ENCODE data around the gene BFAR. TPM values are rescaled to one million over a fixed set of nuclear protein-coding genes. Genes with fewer than 3 reads are reported as not detected.

Gene BFAR
- polyA plus RNA-seq, 1 of the 3 experiments (the other 2 are of a cell fraction), result 48.3 TPM

DNA sequence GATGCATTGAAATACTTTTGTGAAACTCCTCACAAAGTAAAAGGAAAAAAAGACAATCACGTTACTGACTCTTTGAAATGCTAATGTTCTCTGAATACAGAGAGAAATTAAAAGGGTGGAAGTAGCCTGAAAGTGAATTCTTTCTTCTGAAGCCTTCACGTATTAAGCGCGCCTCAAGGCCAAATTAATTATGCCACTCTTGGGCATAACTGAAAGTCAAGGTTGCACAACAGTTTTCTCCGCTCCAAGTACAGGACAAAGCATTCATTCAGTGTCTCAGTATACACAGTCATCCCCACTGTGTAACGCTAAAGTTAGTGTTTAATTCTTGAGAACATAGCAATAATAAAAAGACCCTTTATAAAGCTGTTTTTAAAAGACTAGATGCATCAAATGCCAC, 24.1 kb upstream of the BFAR start:
- Histone ChIP-seq H3K27ac (ENCODE audit: low read depth in 2 of 2, low read length in 1 of 2) (no peak overlapping the region), H3K36me3 (replicated peaks in 1 of 2; ENCODE audit: control insufficient read depth in 1 of 2, insufficient read depth in 2 of 2, low read length in 1 of 2) (peaks cover 54 to 57% of the 10 kb centered on the region in 2 experiments), H3K4me1 (ENCODE audit: control insufficient read depth in 1 of 2, insufficient read depth in 2 of 2, low read depth in 1 of 2, low read length in 1 of 2) (no peaks in the 10 kb centered on the region), H3K4me3 (ENCODE audit: low read depth in 2 of 2, low read length in 1 of 2) (no peak overlapping the region), H3K79me2 (ENCODE audit: insufficient read depth) (0 out of 2 replicates have a peak, but pooled peaks cover 3% of the 10 kb centered on the region), H3K9ac (no peak overlapping the region), H2AFZ (ENCODE audit: low read depth) (no peak overlapping the region), H3K4me2 (no peak overlapping the region), H4K20me1 (ENCODE audit: insufficient read depth) (no peaks in the 10 kb centered on the region), H3K27me3 (ENCODE audit: insufficient read depth) (no peaks in the 10 kb centered on the region), H3K9me2 (no peaks in the 10 kb centered on the region), H3F3A (replicated peaks; ENCODE audit: insufficient read depth) (peaks cover 3% of the 10 kb centered on the region), H3K9me3 (no peaks in the 10 kb centered on the region)
- no peak for DNase-seq
- TF ChIP-seq CHD2 (IDR thresholded peaks at IDR 0.05; ENCODE audit: low read length, partially characterized antibody) (no peak), MXI1 (IDR thresholded peaks at IDR 0.05; ENCODE audit: low read depth, low read length) (no peak), JUND (IDR thresholded peaks at IDR 0.05) (no peak), TCF12 (IDR thresholded peaks at IDR 0.05) (no peak), TEAD4 (IDR thresholded peaks at IDR 0.05; ENCODE audit: borderline replicate concordance, insufficient read depth) (no peak), MEF2A (IDR thresholded peaks at IDR 0.05; ENCODE audit: borderline replicate concordance, low read depth) (no peak), GABPA (IDR thresholded peaks at IDR 0.05; ENCODE audit: low read depth) (no peak), ELF1 (IDR thresholded peaks at IDR 0.05) (no peak), SMC3 (IDR thresholded peaks at IDR 0.05; ENCODE audit: low read depth, low read length) (no peak)
- TF ChIP-seq, protein P1, sequence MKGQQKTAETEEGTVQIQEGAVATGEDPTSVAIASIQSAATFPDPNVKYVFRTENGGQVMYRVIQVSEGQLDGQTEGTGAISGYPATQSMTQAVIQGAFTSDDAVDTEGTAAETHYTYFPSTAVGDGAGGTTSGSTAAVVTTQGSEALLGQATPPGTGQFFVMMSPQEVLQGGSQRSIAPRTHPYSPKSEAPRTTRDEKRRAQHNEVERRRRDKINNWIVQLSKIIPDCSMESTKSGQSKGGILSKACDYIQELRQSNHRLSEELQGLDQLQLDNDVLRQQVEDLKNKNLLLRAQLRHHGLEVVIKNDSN (IDR thresholded peaks at IDR 0.05; ENCODE audit: borderline replicate concordance, low read depth), result no peak
- ChIA-PET CTCF (interaction anchor here (1.6 kb wide), 1 partner anchor 9 kb away, joined by 5 read pairs; no protein-coding TSS in a partner anchor), POLR2A (no interaction called here)
- WGBS (ENCODE audit: low lambda C conversion rate), result over 99% methylated on average over 6 of the region's 6 CpGs

DNA sequence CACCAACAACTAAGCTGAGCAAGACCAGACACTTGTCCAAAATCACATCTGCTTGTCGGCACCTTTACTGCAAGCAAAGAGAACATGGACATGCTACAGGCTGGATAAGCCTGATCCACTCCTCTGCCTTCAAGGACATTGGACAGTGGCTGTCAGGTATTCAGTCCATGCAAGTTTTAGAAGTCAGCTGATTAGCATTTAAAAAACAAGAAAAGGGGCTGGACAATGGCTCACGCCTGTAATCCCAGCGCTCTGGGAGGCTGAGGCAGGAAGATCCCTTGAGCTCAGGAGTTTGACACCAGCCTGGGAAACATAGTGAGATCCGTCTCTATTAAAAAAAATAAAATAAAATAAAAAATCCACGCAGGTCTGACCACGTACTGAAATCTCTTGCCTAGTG, 23.0 kb upstream of the BFAR start:
- ChIA-PET POLR2A (no interaction called here), CTCF (interaction anchor here (1.6 kb wide), 1 partner anchor 10 kb away, joined by 5 read pairs; no protein-coding TSS in a partner anchor)
- no peak overlapping the region for H3K4me3 ChIP-seq (ENCODE audit: low read depth in 2 of 2, low read length in 1 of 2)
- no peak overlapping the region for H3K27ac ChIP-seq (ENCODE audit: low read depth in 2 of 2, low read length in 1 of 2)
- no peaks in the 10 kb centered on the region for H3K9me3 ChIP-seq
- H3K9ac ChIP-seq, result no peak overlapping the region
- no peaks in the 10 kb centered on the region for H4K20me1 ChIP-seq (ENCODE audit: insufficient read depth)
- peaks cover 3% of the 10 kb centered on the region for H3F3A ChIP-seq (replicated peaks; ENCODE audit: insufficient read depth)
- H3K27me3 ChIP-seq (ENCODE audit: insufficient read depth), result no peaks in the 10 kb centered on the region
- no peak overlapping the region for H3K4me2 ChIP-seq
- peaks cover 53 to 56% of the 10 kb centered on the region in 2 experiments for H3K36me3 ChIP-seq (replicated peaks in 1 of 2; ENCODE audit: control insufficient read depth in 1 of 2, insufficient read depth in 2 of 2, low read length in 1 of 2)
- 0 out of 2 replicates have a peak, but pooled peaks cover 3% of the 10 kb centered on the region for H3K79me2 ChIP-seq (ENCODE audit: insufficient read depth)
- no peak overlapping the region for H2AFZ ChIP-seq (ENCODE audit: low read depth)
- no peak for DNase-seq
- no peak for TF ChIP-seq TAF1 (IDR thresholded peaks at IDR 0.05; ENCODE audit: borderline replicate concordance, low read depth, low read length)
- no peak for TF ChIP-seq FOSL2 (IDR thresholded peaks at IDR 0.05; ENCODE audit: borderline replicate concordance, low read depth)
- no peak for TF ChIP-seq CHD2 (IDR thresholded peaks at IDR 0.05; ENCODE audit: low read length, partially characterized antibody)
- TF ChIP-seq TCF12 (IDR thresholded peaks at IDR 0.05), result no peak
- H3K4me1 ChIP-seq (ENCODE audit: control insufficient read depth in 1 of 2, insufficient read depth in 2 of 2, low read depth in 1 of 2, low read length in 1 of 2), result no peaks in the 10 kb centered on the region
- no peaks in the 10 kb centered on the region for H3K9me2 ChIP-seq
- WGBS (ENCODE audit: low lambda C conversion rate), result 94% methylated on average over 6 of the region's 6 CpGs

DNA sequence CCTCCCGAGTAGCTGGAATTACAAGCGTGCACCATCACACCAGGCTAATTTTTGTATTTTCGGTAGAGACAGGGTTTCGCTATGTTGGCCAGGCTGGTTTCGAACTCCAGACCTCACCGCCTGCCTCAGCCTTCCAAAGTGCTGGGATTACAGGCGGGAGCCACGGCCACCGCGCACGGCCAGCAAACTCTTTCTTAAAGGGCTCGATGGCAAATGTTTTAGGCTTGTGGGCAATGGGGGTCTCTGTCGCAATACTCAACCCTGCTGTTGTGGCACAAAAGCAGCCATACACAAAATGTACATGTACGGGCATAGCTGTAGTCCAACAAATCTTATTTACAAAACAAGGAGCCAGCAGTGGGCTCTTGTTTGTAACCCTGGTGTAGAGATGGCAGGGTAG, 21.1 kb upstream of the BFAR start:
- Histone ChIP-seq H3K4me2 (no peak overlapping the region), H3K4me3 (ENCODE audit: low read depth in 2 of 2, low read length in 1 of 2) (no peak overlapping the region), H4K20me1 (ENCODE audit: insufficient read depth) (no peaks in the 10 kb centered on the region), H3K9me3 (no peaks in the 10 kb centered on the region), H3K9ac (no peak overlapping the region), H3K36me3 (replicated peaks in 1 of 2; ENCODE audit: control insufficient read depth in 1 of 2, insufficient read depth in 2 of 2, low read length in 1 of 2) (peaks cover 48 to 52% of the 10 kb centered on the region in 2 experiments), H3F3A (replicated peaks; ENCODE audit: insufficient read depth) (peaks cover 3% of the 10 kb centered on the region), H2AFZ (ENCODE audit: low read depth) (no peak overlapping the region), H3K79me2 (ENCODE audit: insufficient read depth) (0 out of 2 replicates have a peak, but pooled peaks cover 3% of the 10 kb centered on the region), H3K9me2 (no peaks in the 10 kb centered on the region), H3K27me3 (ENCODE audit: insufficient read depth) (no peaks in the 10 kb centered on the region), H3K4me1 (ENCODE audit: control insufficient read depth in 1 of 2, insufficient read depth in 2 of 2, low read depth in 1 of 2, low read length in 1 of 2) (no peaks in the 10 kb centered on the region), H3K27ac (ENCODE audit: low read depth in 2 of 2, low read length in 1 of 2) (no peak overlapping the region)
- TF ChIP-seq, protein P1 (IDR thresholded peaks at IDR 0.05; ENCODE audit: borderline replicate concordance, low read depth), result no peak
- TF ChIP-seq RCOR1 (IDR thresholded peaks at IDR 0.05; ENCODE audit: low read length) (no peak), MEF2A (IDR thresholded peaks at IDR 0.05; ENCODE audit: borderline replicate concordance, low read depth) (no peak), CHD2 (IDR thresholded peaks at IDR 0.05; ENCODE audit: low read length, partially characterized antibody) (no peak), NRF1 (IDR thresholded peaks at IDR 0.05; ENCODE audit: low read depth, low read length) (no peak), FOXM1 (IDR thresholded peaks at IDR 0.05; ENCODE audit: low read depth) (no peak), FOXJ3 (CRISPR knock-in tag; IDR thresholded peaks at IDR 0.05) (no peak), RAD21 (IDR thresholded peaks at IDR 0.05; ENCODE audit: low read length) (no peak), JUND (IDR thresholded peaks at IDR 0.05) (no peak), YY1 (IDR thresholded peaks at IDR 0.05; ENCODE audit: low read depth) (no peak), TAF1 (IDR thresholded peaks at IDR 0.05; ENCODE audit: borderline replicate concordance, low read depth, low read length) (no peak)
- TF ChIP-seq, protein P2, sequence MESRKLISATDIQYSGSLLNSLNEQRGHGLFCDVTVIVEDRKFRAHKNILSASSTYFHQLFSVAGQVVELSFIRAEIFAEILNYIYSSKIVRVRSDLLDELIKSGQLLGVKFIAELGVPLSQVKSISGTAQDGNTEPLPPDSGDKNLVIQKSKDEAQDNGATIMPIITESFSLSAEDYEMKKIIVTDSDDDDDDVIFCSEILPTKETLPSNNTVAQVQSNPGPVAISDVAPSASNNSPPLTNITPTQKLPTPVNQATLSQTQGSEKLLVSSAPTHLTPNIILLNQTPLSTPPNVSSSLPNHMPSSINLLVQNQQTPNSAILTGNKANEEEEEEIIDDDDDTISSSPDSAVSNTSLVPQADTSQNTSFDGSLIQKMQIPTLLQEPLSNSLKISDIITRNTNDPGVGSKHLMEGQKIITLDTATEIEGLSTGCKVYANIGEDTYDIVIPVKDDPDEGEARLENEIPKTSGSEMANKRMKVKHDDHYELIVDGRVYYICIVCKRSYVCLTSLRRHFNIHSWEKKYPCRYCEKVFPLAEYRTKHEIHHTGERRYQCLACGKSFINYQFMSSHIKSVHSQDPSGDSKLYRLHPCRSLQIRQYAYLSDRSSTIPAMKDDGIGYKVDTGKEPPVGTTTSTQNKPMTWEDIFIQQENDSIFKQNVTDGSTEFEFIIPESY (IDR thresholded peaks at IDR 0.05; ENCODE audit: borderline replicate concordance, low read depth), result no peak
- over 99% methylated on average over 14 of the region's 14 CpGs for WGBS (ENCODE audit: low lambda C conversion rate)
- POLR2A ChIA-PET, result interaction anchor here (0.5 kb wide), 1 partner anchor 9 kb away, joined by 4 read pairs; no protein-coding TSS in a partner anchor
- CTCF ChIA-PET, result interaction anchor here (0.7 kb wide), 1 partner anchor 12 kb away, joined by 6 read pairs; no protein-coding TSS in a partner anchor
- no peak for DNase-seq
